ENCODE measurements around the gene TNFSF13.

Gene TNFSF13

DNA sequence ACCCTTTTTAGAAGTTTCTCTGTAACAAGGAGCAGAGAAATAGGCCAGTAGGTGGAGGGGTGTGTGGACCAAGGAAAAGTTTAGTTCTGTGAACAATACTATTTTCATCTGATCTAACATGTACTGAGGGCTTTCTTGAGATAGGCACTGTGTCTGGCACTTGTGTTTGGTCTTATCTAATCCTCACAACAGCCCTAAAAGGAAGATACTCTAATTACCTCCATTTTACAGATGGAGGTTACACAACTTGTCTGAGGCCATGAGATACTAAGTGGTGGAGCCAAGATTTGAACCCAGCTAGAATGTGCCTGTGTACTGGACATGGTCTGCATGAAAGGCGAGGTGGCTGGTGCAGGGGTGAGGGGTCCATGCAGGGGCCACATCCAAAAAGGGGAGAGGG, 5.2 kb upstream of the TNFSF13 start:
- DNase-seq: no peak

DNA sequence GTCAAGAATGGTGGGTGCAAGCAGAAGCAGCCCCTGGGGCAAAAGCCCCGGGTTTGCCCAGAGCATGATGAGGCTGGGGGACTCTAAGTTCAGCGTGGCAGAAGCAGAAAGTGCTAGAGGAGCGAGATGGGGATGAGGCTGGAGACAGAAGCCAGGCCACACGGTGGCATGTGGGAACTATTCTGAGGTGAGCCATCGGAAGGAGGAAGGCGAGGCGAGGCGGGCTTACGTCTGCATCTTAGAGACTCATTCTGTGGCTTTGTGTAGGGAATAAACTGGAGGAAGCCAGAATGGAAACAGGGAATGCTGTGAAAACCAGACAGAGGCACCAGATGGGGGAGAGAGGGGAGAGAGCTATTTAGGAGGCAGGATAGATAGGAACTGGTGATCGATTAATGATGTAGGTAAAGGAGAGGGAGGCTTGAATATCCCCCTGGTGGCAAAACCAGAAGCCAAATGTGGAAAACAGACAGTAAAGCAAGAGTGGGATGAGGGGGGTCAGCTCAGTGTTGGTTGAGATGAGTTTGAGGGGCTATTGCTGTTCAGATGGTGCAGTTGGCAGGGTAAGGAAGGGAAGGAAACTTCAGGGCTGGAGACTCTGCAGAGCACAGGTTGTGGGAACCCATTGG, 3.1 kb upstream of the TNFSF13 start:
- no peak for DNase-seq

DNA sequence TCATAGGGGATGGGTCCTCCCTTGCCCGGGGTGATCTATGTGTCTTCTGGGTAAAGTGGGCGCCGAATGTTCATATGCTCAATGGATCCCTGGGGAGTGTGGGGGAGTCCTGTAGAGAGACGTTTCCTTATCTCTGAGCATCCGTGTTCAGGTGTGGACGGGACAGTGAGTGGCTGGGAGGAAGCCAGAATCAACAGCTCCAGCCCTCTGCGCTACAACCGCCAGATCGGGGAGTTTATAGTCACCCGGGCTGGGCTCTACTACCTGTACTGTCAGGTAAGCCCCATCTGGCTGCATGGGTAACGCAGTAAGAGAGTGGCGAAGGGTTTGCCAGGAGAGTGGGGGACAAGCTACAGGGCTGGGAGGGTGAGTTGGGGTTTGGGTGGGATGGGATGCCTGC, 1.9 kb upstream of the TNFSF13 start:
- DNase-seq: no peak

DNA sequence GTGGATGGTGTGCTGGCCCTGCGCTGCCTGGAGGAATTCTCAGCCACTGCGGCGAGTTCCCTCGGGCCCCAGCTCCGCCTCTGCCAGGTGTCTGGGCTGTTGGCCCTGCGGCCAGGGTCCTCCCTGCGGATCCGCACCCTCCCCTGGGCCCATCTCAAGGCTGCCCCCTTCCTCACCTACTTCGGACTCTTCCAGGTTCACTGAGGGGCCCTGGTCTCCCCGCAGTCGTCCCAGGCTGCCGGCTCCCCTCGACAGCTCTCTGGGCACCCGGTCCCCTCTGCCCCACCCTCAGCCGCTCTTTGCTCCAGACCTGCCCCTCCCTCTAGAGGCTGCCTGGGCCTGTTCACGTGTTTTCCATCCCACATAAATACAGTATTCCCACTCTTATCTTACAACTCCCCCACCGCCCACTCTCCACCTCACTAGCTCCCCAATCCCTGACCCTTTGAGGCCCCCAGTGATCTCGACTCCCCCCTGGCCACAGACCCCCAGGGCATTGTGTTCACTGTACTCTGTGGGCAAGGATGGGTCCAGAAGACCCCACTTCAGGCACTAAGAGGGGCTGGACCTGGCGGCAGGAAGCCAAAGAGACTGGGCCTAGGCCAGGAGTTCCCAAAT, 1.3 kb upstream of the TNFSF13 start:
- no peak for DNase-seq

DNA sequence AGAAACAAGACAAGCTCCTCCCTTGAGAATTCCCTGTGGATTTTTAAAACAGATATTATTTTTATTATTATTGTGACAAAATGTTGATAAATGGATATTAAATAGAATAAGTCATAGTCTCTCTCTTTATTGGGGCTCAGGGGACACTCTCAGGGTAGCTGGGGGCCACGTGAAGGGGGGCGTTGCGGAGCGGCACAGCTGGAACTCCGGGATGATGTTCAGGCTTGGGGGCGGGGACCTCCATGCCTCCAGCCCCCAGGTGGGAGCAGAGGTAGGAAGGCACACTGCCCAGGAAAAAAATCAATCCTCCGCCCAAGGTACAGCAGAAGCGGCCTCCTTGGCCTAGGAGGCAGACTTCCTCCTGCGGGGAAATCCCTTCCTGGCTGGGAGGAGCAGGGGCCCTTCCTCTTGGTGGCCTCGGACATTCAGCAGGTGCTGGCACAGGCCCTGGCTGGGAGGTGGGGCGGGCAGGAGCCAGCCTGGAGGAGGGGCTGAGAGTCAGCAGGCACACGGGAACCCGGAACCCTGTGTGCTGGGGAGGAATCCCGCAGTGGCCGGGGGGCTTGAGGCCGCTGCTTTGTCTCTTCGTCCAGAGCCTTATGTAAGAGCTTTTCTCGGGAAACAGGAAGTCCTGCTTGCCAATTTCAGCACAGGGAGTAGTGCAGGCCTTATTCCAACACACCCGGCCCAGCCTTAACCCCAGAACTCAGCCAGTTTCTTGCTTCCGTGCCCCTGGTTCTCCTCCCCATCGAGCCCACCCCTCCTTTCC, 591 bp upstream of the TNFSF13 start:
- no peak for DNase-seq

DNA sequence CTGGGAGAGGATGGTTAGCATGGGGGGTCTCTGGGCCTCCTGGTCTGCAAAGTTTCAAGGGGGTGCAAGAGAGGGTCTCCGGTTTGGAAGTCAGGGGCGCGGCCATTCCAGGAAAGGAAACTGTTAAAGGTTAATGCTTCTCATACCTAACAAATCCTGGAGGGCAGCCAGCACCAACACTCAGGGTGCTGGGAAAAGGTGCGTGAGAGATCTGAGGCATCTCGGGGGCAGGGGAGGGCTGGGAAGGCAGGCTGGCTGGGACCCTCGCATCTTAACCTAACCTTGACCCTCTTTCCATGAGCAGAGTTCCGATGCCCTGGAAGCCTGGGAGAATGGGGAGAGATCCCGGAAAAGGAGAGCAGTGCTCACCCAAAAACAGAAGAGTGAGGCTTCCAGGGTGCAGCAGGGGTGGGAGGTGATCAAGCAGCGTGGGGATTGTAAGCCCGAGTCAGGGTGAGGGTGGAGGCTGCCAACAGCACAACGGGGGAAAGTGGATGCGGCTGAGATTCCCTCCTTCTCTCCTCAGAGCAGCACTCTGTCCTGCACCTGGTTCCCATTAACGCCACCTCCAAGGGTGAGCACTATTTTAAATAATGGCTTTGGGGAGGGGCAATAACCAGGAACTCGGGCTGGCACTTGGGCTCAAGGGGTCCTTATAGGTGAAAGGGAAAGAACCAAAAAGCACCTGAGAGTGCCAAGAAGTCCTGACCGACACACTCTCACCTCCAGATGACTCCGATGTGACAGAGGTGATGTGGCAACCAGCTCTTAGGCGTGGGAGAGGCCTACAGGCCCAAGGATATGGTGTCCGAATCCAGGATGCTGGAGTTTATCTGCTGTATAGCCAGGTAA, 996 bp downstream of the TNFSF13 start:
- no peak for DNase-seq

DNA sequence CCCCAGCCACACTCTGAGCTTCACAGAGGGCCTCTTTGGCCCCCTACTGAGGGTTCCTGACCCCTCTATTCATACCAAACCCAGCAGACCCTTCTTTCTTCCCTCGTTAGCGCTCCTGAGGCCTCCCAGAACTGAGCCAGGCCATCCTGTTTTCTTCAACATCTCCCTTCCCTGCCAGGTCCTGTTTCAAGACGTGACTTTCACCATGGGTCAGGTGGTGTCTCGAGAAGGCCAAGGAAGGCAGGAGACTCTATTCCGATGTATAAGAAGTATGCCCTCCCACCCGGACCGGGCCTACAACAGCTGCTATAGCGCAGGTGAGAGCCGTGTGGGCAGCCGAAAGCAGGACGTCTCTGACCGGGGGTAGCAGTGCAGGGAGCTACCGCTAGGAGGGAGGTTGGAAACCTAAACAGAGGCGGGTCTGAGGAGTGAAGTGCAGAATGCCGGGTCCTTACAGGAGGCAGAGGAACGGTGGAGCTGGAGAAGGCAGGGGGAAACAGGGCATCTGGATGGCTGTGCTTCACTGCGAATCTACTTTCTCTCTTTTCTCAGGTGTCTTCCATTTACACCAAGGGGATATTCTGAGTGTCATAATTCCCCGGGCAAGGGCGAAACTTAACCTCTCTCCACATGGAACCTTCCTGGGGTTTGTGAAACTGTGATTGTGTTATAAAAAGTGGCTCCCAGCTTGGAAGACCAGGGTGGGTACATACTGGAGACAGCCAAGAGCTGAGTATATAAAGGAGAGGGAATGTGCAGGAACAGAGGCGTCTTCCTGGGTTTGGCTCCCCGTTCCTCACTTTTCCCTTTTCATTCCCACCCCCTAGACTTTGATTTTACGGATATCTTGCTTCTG, 1.9 kb downstream of the TNFSF13 start:
- DNase-seq: peak; percentile 70

DNA sequence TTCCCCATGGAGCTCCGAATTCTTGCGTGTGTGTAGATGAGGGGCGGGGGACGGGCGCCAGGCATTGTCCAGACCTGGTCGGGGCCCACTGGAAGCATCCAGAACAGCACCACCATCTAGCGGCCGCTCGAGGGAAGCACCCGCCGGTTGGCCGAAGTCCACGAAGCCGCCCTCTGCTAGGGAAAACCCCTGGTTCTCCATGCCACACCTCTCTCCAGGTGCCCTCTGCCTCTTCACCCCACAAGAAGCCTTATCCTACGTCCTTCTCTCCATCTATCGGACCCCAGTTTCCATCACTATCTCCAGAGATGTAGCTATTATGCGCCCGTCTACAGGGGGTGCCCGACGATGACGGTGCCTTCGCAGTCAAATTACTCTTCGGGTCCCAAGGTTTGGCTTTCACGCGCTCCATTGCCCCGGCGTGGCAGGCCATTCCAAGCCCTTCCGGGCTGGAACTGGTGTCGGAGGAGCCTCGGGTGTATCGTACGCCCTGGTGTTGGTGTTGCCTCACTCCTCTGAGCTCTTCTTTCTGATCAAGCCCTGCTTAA, 2.6 kb downstream of the TNFSF13 start:
- peak; percentile 90 for DNase-seq

DNA sequence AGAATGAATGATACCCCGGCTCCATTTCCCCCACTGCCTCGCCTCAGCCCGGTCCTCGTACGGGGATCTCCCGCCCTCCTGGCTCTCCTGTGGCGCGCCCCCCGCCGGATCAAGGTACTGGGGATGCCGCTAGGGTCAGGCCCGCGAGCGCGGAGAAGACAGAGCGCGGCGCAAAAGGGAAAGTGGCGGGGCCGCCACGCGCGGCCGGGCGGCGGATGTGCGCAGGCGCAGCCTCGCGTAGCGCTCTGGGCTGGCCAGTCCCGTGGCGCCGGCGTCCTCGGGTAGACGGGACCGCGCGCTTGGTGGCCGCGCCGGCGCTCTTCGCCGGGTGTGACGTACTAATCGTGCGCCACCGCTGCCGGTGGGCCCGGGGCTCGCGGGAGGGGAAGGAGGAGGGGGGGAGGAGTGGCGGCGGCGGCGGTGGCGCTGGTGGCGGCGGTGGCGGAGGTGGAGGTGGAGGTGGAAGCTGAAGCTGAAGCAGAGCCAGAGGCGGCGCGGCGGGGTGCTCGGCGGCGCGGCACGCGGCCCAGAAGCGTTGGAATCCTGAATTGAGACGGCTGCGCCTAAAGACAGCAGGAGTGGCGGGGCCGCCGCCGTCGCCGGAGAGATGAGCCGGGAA, 3.1 kb downstream of the TNFSF13 start, which contains the start of gene SENP3:
SENP3 (plus strand) TSS at position 331 of the 619 bp plus-strand sequence. CDS start 1,158 bp downstream, outside the sequence.
- peak; percentile 92 for DNase-seq

DNA sequence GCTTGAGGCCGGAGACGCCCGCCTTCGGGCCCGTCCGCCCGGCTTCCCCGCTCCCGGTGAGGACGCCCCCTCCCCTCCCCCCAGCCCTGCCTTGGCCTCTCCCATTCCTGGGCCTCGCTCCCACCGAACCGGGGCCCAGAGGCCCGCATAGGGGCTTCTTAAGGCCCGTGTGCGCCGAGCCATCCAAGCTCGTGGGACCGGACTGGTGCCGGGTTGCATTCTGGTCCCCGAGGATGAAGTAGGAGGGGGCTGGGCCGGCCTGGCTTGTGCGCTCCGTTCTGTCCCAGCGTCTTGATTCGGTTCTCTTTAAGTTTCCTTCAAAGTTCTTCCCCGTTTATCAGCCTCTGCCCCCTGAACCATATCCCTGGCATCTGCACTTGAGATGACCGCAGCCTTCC, 3.7 kb downstream of the TNFSF13 start:
- DNase-seq: no peak

DNA sequence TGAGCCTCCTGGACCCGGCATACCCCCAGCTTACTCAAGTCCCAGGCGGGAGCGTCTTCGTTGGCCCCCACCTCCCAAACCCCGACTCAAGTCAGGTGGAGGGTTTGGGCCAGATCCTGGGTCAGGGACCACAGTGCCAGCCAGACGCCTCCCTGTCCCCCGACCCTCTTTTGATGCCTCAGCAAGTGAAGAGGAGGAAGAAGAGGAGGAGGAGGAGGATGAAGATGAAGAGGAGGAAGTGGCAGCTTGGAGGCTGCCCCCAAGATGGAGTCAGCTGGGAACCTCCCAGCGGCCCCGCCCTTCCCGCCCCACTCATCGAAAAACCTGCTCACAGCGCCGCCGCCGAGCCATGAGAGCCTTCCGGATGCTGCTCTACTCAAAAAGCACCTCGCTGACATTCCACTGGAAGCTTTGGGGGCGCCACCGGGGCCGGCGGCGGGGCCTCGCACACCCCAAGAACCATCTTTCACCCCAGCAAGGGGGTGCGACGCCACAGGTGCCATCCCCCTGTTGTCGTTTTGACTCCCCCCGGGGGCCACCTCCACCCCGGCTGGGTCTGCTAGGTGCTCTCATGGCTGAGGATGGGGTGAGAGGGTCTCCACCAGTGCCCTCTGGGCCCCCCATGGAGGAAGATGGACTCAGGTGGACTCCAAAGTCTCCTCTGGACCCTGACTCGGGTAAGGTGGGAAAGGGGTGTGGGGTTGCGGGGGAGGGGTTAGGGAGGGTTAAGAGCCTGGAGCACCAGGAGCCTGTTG, 4.7 kb downstream of the TNFSF13 start:
- no peak for DNase-seq

DNA sequence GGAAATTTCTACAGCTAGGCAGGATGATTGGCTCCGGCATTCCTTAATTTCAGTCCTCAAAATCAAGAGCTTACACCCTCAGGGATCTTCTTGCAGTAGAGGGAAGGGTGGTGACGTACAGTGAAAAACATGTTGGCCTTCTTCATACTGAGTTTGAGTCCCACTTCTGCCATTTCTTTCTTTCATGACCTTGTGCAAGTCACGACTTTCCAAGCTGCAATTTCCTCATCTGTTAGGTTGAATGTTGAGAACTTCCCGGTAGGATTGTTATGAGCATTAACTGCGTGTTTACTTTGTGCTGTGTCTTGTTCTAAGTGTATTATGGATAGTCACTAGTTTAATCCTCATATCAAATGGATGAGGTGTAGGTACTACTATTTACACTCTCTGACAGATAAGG, 11.0 kb downstream of the TNFSF13 start:
- DNase-seq: no peak

DNA sequence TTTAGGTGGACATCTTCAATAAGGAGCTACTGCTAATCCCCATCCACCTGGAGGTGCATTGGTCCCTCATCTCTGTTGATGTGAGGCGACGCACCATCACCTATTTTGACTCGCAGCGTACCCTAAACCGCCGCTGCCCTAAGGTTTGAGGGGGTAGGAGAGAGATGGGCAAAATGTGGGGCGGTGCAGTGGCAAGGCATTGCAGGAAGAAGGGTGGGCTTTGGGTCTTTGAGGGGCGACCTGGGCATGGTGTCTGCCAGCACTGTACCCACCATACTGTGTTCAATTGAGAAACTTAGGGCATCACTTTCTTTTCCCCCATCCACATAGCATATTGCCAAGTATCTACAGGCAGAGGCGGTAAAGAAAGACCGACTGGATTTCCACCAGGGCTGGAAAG, 11.8 kb downstream of the TNFSF13 start:
- no peak for DNase-seq

DNA sequence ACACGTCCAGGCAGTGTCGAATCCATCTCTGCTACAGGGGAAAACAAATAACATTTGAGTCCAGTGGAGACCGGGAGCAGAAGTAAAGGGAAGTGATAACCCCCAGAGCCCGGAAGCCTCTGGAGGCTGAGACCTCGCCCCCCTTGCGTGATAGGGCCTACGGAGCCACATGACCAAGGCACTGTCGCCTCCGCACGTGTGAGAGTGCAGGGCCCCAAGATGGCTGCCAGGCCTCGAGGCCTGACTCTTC, 13.7 kb downstream of the TNFSF13 start:
- no peak for DNase-seq

DNA sequence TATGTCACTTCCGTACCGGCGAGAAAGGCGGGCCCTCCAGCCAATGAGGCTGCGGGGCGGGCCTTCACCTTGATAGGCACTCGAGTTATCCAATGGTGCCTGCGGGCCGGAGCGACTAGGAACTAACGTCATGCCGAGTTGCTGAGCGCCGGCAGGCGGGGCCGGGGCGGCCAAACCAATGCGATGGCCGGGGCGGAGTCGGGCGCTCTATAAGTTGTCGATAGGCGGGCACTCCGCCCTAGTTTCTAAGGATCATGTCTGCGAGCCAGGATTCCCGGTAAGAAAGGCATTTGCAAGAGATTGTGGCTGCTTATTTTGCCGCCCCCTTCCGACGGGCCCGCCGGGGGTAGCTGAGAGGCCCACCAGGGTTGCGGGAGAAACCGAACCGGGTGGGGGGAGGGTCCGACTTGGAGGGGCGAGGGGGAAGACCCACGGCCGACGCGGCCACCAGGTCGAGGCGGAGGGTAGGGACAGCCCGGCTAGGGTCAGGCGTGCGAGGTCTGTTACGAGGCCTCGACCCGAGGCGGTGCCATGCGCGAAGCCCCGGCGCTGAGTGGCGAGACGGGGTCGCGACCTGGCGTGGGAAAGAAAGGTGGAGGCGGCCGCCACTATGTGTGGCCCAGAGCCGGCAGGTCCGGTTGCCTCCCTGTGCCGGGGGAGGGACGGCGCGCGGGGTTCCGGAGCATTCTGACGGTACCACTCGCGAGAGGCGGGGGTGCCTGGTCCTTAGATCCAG, 14.2 kb downstream of the TNFSF13 start:
- peak; percentile 100 for DNase-seq

DNA sequence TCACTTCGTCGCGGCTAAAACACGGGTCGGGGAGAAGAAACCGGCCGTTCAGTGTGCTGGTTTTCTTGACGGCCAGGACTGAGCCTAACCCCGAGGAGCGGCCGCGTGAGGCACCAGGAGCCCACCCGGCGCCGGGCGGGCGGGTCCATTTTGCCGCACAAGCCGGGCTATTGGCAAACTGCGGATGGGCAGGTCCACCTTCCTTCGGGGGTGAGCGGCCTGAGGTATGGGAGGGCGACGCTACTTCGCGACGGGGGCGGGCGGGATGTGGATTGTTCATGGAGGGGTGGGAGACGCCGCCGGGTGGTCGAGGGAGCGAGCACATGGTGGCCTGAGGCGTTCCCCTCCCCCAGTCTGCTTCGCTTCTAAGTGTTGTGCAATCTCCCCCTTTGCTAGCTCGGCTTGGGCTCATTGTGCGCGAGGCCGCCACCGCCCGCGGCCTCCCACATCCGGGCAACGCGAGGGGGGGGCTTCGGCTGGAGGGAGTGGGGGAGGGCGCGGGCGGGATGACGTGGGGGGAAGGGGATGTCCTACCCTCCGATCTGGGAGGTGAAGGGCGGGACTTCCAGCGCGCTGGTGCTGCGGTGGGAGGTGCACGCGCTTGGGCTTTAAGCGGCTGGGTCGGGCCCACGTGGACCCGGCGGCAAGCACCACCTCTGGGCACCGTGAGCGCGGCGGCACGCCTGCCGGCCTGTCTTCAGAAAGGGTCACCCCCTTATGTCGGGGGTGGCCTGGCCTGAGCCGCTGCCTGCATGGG, 15.0 kb downstream of the TNFSF13 start:
- DNase-seq: peak; percentile 91

DNA sequence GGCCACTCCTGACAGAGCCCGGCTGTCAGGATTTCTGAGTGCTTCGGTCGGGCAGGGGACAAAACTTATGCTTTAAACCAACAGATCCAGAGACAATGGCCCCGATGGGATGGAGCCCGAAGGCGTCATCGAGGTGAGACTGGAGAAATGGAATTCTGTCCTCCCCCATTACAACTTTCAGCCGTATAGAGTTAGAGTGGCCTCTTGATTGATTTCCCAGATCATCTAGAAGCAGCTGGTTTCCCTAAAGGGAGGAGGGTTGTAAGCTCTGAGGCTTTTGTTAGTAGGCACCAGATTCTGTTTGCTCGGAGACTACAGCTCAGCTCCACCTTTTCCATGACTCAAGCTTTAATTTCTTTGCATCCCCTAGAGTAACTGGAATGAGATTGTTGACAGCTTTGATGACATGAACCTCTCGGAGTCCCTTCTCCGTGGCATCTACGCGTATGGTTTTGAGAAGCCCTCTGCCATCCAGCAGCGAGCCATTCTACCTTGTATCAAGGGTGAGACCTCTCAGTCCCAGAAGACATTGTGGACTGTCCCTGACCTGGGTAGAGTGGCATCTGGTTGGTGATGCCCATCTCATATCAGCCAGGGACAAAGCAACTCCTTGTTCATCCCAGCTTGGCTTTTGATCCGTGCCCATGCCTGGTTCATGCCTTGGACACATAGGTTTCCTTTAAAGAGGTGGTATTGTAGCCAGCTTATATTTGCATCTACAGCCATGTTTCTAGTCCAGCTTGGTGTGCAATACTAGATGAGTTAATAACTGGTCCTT, 15.8 kb downstream of the TNFSF13 start:
- no peak for DNase-seq

DNA sequence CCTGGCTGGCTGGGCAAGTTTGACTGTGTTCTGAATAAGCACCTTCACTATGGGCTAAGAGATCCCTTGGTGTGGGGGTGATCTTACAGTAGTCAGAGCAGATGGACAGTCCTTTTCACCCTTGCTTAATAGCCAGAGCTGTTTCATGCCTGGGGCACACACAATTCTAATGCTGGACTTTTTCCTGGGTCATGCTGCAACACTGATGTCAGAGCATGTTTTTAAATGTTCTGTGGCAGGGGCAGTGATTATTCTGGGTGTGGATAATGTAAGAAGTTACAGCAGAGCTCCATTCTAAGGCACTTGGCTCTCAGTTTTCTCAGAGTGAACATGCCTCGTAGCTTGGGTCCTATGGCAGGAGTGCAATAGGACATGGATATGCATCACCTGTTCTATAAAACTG, 16.9 kb downstream of the TNFSF13 start:
- DNase-seq: no peak

DNA sequence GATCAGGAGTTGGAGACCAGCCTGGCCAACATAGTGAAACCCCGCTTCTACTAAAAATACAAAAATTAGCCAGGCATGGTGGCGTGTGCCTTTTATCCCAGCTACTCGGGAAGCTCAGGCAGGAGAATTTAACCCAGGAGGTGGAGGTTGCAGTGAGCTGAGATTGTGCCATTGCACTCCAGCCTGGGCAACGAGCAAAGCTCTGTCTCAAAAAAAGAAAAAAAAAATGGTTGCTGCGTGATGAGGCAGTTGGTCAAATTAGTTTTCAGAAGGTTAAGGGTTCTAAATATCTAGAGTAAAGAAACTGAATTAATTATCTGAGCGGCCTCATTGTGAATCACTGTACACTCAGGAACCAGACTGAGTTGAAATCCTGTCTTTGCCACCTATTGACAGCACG, 17.4 kb downstream of the TNFSF13 start:
- no peak for DNase-seq

Data from activated naive CD4-positive, alpha-beta T cell treated with Interleukin-2 at 50 U/mL for 16 hours (primary cell).